HG03442 (cell line): ENCODE data around the gene KLHL14.

ENCODE experiments used
- ATAC-seq: cut with Tn5 transposase; IDR thresholded peaks from one replicate; pipeline ENCODE4 v1.9.1; 2021; ENCODE audit warnings: mild to moderate bottlenecking, moderate library complexity; ENCODE audit not compliant: unreplicated experiment

The KLHL14 gene

GRCh38 chr18:32770054-32770665, 2.7 kb downstream of the KLHL14 start:
- ATAC-seq: no peak

- ATAC-seq: no peak
Observed at GRCh38 chr18:32769586-32770053, 3.2 kb downstream of the KLHL14 start.

- ATAC-seq: no peak
Observed at GRCh38 chr18:32769071-32769585, 3.7 kb downstream of the KLHL14 start.

- ATAC-seq: no peak
Observed at GRCh38 chr18:32767400-32767799, 5.4 kb downstream of the KLHL14 start.

- ATAC-seq: no peak
Observed at GRCh38 chr18:32764611-32765244, 8.1 kb downstream of the KLHL14 start.

- no peak for ATAC-seq
Observed at GRCh38 chr18:32763293-32763692, 9.5 kb downstream of the KLHL14 start.

GRCh38 chr18:32761231-32761630, 11.6 kb downstream of the KLHL14 start:
- no peak for ATAC-seq

GRCh38 chr18:32760391-32760790, 12.4 kb downstream of the KLHL14 start:
- peak; percentile 98 for ATAC-seq

GRCh38 chr18:32759611-32760167, 13.1 kb downstream of the KLHL14 start:
- ATAC-seq: no peak

- no peak for ATAC-seq
Observed at GRCh38 chr18:32754508-32755263, 18.1 kb downstream of the KLHL14 start.

- ATAC-seq: no peak
Observed at GRCh38 chr18:32753656-32754260, 19.1 kb downstream of the KLHL14 start.

- ATAC-seq: no peak
Observed at GRCh38 chr18:32750328-32750727, 22.5 kb downstream of the KLHL14 start.

GRCh38 chr18:32749809-32750208, 23.0 kb downstream of the KLHL14 start:
- ATAC-seq: no peak

- ATAC-seq: no peak
Observed at GRCh38 chr18:32742579-32742978, 30.2 kb downstream of the KLHL14 start.

- ATAC-seq: no peak
Observed at GRCh38 chr18:32735781-32736180, 37.0 kb downstream of the KLHL14 start.

- no peak for ATAC-seq
Observed at GRCh38 chr18:32734442-32734841, 38.4 kb downstream of the KLHL14 start.

- ATAC-seq: no peak
Observed at GRCh38 chr18:32732165-32732564, 40.7 kb downstream of the KLHL14 start.

- ATAC-seq: peak; percentile 96
Observed at GRCh38 chr18:32730620-32731091, 42.2 kb downstream of the KLHL14 start.

GRCh38 chr18:32730068-32730467, 42.8 kb downstream of the KLHL14 start:
- no peak for ATAC-seq

GRCh38 chr18:32724071-32724749, 48.6 kb downstream of the KLHL14 start:
- ATAC-seq: no peak
